Vagina (tissue), 2 donors: ENCODE measurements around the gene CD109.

ENCODE experiments used
- POLR2A ChIP-seq, 2 donors: fragments of 450-650 bp; IDR thresholded peaks; one replicate each; pipeline ENCODE4 v1.6.1; 2017; ENCODE audit warnings: antibody characterized with exemption in 2 of 2, mild to moderate bottlenecking in 2 of 2, moderate library complexity in 2 of 2
- TF ChIP-seq, protein P1 (sequence below), 3 experiments: fragments of 450-650 bp in 2 of 3; fragments of 200-600 bp in 1 of 3; sonication (generic) in 1 of 3; IDR thresholded peaks; one replicate each; pipeline ENCODE4 v1.5.1; 2017 to 2019; ENCODE audit warnings: antibody characterized with exemption in 3 of 3, mild to moderate bottlenecking in 2 of 3, moderate library complexity in 2 of 3

DNA sequence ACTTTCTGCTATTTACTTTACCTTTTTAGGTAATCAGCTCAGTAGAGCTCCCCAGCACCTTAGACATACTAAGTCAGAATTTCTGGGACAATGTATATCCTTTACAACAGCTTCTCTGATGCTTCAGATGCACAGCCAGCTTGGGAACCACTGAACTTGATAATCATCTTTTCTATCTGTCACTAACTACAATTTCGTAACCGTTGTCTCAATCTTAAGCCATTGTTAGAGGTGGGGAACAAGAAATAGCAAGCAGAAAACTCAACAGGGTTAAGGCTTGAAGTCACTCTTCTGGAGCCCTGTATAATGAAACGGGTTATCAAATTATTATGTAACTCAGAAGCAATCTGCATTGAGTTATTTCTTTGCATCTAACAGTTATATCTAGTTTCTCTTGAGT, 47.1 kb downstream of the CD109 start:
- TF ChIP-seq, protein P1, sequence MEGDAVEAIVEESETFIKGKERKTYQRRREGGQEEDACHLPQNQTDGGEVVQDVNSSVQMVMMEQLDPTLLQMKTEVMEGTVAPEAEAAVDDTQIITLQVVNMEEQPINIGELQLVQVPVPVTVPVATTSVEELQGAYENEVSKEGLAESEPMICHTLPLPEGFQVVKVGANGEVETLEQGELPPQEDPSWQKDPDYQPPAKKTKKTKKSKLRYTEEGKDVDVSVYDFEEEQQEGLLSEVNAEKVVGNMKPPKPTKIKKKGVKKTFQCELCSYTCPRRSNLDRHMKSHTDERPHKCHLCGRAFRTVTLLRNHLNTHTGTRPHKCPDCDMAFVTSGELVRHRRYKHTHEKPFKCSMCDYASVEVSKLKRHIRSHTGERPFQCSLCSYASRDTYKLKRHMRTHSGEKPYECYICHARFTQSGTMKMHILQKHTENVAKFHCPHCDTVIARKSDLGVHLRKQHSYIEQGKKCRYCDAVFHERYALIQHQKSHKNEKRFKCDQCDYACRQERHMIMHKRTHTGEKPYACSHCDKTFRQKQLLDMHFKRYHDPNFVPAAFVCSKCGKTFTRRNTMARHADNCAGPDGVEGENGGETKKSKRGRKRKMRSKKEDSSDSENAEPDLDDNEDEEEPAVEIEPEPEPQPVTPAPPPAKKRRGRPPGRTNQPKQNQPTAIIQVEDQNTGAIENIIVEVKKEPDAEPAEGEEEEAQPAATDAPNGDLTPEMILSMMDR (IDR thresholded peaks at IDR 0.05): no peak
- TF ChIP-seq POLR2A (IDR thresholded peaks at IDR 0.05): no peak
